ENCODE measurements around the gene C1QBP. TPM values are rescaled to one million over a fixed set of nuclear protein-coding genes. Genes with fewer than 3 reads are reported as not detected.
A peak's percentile ranks its signal among the peaks of the same experiment; 100 is the strongest.

The C1QBP gene, protein sequence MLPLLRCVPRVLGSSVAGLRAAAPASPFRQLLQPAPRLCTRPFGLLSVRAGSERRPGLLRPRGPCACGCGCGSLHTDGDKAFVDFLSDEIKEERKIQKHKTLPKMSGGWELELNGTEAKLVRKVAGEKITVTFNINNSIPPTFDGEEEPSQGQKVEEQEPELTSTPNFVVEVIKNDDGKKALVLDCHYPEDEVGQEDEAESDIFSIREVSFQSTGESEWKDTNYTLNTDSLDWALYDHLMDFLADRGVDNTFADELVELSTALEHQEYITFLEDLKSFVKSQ
- total RNA-seq (100 to 1,000 TPM; 544 to 565 TPM), polyA plus RNA-seq (241 TPM)

DNA sequence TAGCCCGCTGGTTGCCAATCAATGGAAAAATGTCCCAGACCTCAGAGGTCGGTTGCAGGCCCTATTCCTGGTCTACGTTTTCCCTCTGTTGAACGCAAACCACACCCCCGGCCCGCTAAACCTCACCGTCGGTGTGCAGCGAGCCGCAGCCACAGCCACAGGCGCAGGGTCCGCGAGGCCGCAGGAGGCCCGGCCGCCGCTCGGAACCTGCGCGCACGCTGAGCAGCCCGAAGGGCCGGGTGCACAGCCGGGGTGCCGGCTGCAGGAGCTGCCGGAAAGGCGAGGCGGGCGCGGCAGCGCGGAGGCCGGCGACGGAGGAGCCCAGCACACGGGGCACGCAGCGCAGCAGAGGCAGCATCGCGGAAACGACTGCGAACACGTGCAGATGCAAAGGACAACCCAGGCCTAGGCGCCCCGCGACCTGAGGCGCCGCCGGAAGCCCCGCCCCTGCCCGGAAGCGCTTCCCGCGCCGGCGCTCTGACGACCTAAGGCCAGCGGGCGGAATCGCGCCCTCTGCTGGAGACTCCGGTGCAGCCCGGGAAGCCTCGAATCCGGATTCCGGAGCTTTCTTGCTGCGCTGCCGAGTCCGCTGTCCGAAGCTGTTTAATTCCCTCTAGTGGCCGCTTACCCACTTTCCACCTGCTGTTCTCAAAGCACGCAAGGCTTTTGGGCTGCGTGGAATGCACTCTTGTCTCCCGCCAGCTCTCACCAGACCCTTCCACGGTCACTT, at the start of gene C1QBP:
C1QBP (minus strand) TSS at position 440 of the 730 bp plus-strand sequence; CDS start at position 358, 82 bp downstream.
- Histone ChIP-seq H3K9me3 (ENCODE audit: low read length) (no peaks in the 10 kb centered on the region), H3K36me3 (ENCODE audit: insufficient read depth, low read length) (peaks cover 17% of the 10 kb centered on the region), H3K4me3 (ENCODE audit: low read length) (peak within 1 kb of the TSS; percentile 78), H3K4me1 (ENCODE audit: insufficient read depth, low read length) (peaks cover 29% of the 10 kb centered on the region), H3K27ac (ENCODE audit: low read depth, low read length) (peak within 1 kb of the TSS; percentile 72), H3K27me3 (ENCODE audit: insufficient read depth, low read length, poor library complexity, severe bottlenecking) (no peaks in the 10 kb centered on the region)
- peak within 1 kb of the TSS; percentile 76 to 97 (median 94) for H3K27ac Mint-ChIP-seq
- no peaks in the 10 kb centered on the region for H3K9me3 Mint-ChIP-seq
- peaks cover 0 to 49% (median 7%) of the 10 kb centered on the region in 3 donors for H3K36me3 Mint-ChIP-seq
- H3K27me3 Mint-ChIP-seq = no peaks in the 10 kb centered on the region
- H3K4me3 Mint-ChIP-seq = peak within 1 kb of the TSS; percentile 82 to 93 (median 87)
- POLR2A ChIA-PET = interaction anchor here (0.6 to 3.9 kb wide), 5 partner anchors 19 to 247 kb away, joined by 3 to 16 read pairs (median 6); partner anchors contain the start of genes DERL2, DHX33, MIS12 and NUP88
- peak; percentile 88 to 92 (median 89) for DNase-seq
- CTCF ChIA-PET = interaction anchor here (0.6 to 3.7 kb wide), 28 partner anchors 8 to 325 kb away, joined by 3 to 31 read pairs (median 4); partner anchors contain the start of genes DERL2, DHX33, MIS12 and NLRP1
- H3K4me1 Mint-ChIP-seq = peaks cover 33 to 43% (median 37%) of the 10 kb centered on the region in 3 donors

DNA sequence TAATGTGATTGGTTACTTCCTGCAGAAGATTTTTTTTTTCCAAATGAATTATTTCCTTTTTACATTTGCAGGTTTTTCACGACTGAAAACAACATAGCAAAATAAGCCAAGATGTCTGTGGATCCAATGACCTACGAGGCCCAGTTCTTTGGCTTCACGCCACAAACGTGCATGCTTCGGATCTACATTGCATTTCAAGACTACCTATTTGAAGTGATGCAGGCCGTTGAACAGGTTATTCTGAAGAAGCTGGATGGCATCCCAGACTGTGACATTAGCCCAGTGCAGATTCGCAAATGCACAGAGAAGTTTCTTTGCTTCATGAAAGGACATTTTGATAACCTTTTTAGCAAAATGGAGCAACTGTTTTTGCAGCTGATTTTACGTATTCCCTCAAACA, 49.8 kb upstream of the C1QBP start:
- Mint-ChIP-seq H3K4me3 (peak overlapping the region in 3 of 7 donors; percentile 41 to 89 (median 70)), H3K4me1 (peaks cover 30 to 48% (median 44%) of the 10 kb centered on the region in 3 donors), H3K36me3 (peaks cover 3 to 58% (median 9%) of the 10 kb centered on the region in 3 donors), H3K27ac (peak overlapping the region in 3 of 8 donors; percentile 95 to 99 (median 96)), H3K27me3 (peaks cover 0 to 3% of the 10 kb centered on the region in 2 donors), H3K9me3 (no peaks in the 10 kb centered on the region)
- H3K4me3 ChIP-seq (ENCODE audit: low read length) = no peak overlapping the region
- ChIA-PET POLR2A (interaction anchor here (1.6 kb wide), 1 partner anchor 12 kb away, joined by 4 read pairs; a partner anchor contains a TSS), CTCF (no interaction called here)
- peaks cover 29% of the 10 kb centered on the region for H3K4me1 ChIP-seq (ENCODE audit: insufficient read depth, low read length)
- no peak overlapping the region for H3K27ac ChIP-seq (ENCODE audit: low read depth, low read length)
- no peaks in the 10 kb centered on the region for H3K27me3 ChIP-seq (ENCODE audit: insufficient read depth, low read length, poor library complexity, severe bottlenecking)
- H3K9me3 ChIP-seq (ENCODE audit: low read length) = no peaks in the 10 kb centered on the region
- peaks cover 25% of the 10 kb centered on the region for H3K36me3 ChIP-seq (ENCODE audit: insufficient read depth, low read length)
- DNase-seq = no peak

DNA sequence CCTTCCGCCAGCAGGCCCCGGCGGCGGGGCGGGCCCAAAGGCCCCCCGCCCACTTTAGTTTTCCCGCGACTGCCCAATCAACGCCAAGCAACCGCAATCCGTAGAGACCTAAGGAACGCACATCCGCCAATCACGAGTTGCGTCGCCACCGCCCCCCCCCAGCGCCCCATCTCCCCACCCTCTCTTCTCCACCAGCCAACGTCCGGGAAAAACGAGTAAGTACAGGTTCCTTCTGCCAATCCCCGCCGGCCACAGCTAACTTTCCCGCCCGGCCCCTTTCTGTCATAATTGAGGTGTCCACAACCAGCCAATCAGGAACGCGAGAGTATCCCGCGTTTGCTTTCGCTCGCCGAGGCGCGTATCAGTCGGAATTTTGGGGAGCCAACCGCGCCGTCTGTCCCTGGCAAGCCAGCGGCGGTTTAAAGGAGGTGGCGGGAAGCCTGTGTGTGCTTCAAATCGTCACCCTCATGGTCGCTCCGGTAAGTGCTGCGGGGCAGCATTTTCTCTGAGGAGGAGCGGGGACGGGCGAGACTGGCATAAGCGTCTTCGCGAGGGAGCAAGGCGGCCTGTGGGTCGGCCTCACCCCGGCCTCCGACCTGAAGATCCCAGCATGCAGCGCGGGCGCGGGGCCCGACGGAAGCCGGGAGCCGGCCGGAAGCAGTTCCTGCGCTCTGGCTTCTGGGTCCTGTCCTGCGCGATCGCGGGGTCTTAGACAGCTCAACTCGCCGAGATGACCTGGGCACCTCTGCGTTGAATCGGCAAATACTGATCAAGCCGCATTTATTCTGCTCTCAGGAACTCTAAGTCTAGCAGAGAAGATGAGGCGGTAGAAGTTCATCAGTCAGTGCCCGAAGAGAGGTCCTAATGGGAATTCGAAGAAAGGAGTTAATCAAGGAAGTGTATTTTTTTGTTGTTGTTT, 47.5 kb upstream of the C1QBP start, which contains the start of gene MIS12:
MIS12 (plus strand) TSS at position 361 of the 919 bp plus-strand sequence. CDS start 2,297 bp downstream, outside the sequence.
- POLR2A ChIA-PET = interaction anchor here (0.8 to 3.0 kb wide), 6 partner anchors 10 to 67 kb away, joined by 3 to 21 read pairs (median 6); partner anchors contain the start of genes C1QBP, DHX33, NUP88 and RPAIN
- H3K27ac Mint-ChIP-seq = peak within 1 kb of the TSS; percentile 95 to 99 (median 98)
- Histone ChIP-seq H3K4me1 (ENCODE audit: insufficient read depth, low read length) (peaks cover 31% of the 10 kb centered on the region), H3K4me3 (ENCODE audit: low read length) (peak within 1 kb of the TSS; percentile 92), H3K36me3 (ENCODE audit: insufficient read depth, low read length) (peaks cover 39% of the 10 kb centered on the region), H3K27me3 (ENCODE audit: insufficient read depth, low read length, poor library complexity, severe bottlenecking) (no peaks in the 10 kb centered on the region), H3K9me3 (ENCODE audit: low read length) (no peaks in the 10 kb centered on the region), H3K27ac (ENCODE audit: low read depth, low read length) (peak within 1 kb of the TSS; percentile 97)
- H3K4me3 Mint-ChIP-seq = peak within 1 kb of the TSS; percentile 89 to 98 (median 96)
- peaks cover 41 to 68% (median 66%) of the 10 kb centered on the region in 3 donors for H3K4me1 Mint-ChIP-seq
- peak; percentile 97 to 99 (median 98) for DNase-seq
- CTCF ChIA-PET = interaction anchor here (1.6 to 3.1 kb wide), 3 partner anchors 15 to 48 kb away, joined by 5 to 10 read pairs (median 7); partner anchors contain the start of gene C1QBP
- peaks cover 3 to 80% (median 13%) of the 10 kb centered on the region in 3 donors for H3K36me3 Mint-ChIP-seq
- peaks cover 0 to 3% of the 10 kb centered on the region in 2 donors for H3K27me3 Mint-ChIP-seq
- no peaks in the 10 kb centered on the region for H3K9me3 Mint-ChIP-seq

DNA sequence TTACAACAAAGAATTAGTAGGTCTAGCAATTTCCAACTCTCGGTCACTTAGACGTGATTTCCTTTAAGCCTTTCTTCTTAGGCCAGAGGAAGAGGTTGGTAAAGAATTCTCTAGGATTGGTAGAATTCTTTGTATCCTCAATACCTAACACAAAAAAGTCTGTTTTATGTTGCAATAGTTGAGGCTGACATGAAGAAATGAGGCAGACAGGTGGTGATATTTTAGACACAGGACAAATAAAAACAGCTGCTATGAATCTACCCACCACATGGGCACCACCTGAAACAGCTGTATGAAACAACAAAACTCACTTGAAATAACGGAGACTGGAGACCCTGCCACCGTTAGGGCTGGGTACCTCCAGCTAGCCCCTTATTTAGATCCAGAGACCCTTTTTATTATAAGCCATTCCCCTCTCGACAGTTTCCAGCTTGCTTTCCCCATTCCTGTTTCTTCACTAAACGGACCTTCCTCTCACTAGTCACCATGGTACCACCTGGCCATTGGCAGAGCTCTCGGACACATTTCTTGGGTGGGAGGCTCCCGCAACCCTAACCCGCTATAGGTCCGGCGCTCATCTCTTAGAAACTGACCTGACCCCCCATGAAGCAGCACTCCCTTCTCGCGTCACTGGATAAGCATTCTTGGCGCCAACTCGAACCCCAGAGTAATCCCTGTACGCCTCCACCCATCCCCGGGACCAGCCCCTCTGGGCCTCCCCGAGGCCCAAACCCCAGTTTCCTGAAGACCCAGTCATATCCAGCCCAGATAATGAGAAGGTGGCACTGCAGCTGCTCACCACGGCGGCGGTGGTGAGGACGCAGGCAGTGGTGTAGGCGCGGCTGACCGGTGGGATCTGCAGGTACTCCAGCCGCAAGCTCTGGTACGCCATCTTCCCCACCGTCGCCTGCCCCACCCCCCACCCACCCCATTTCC, 46.6 kb upstream of the C1QBP start, which contains the start of gene DERL2:
DERL2 (minus strand) TSS at position 909 of the 936 bp plus-strand sequence; CDS start at position 892, 17 bp downstream.
- Histone ChIP-seq H3K27ac (ENCODE audit: low read depth, low read length) (peak within 1 kb of the TSS; percentile 97), H3K36me3 (ENCODE audit: insufficient read depth, low read length) (peaks cover 48% of the 10 kb centered on the region), H3K9me3 (ENCODE audit: low read length) (no peaks in the 10 kb centered on the region), H3K27me3 (ENCODE audit: insufficient read depth, low read length, poor library complexity, severe bottlenecking) (no peaks in the 10 kb centered on the region), H3K4me1 (ENCODE audit: insufficient read depth, low read length) (peaks cover 31% of the 10 kb centered on the region), H3K4me3 (ENCODE audit: low read length) (peak within 1 kb of the TSS; percentile 92)
- H3K4me3 Mint-ChIP-seq = peak within 1 kb of the TSS; percentile 89 to 98 (median 96)
- H3K36me3 Mint-ChIP-seq = peaks cover 3 to 87% (median 13%) of the 10 kb centered on the region in 3 donors
- H3K27me3 Mint-ChIP-seq = peaks cover 0 to 3% of the 10 kb centered on the region in 2 donors
- ChIA-PET POLR2A (interaction anchor here (0.6 to 3.0 kb wide), 6 partner anchors 11 to 64 kb away, joined by 3 to 21 read pairs (median 6); partner anchors contain the start of genes C1QBP and DHX33), CTCF (interaction anchor here (0.8 to 3.1 kb wide), 7 partner anchors 14 to 236 kb away, joined by 3 to 10 read pairs (median 4); partner anchors contain the start of gene C1QBP)
- H3K4me1 Mint-ChIP-seq = peaks cover 44 to 74% (median 73%) of the 10 kb centered on the region in 3 donors
- DNase-seq = peak in 1 of 5 donors; percentile 2
- no peaks in the 10 kb centered on the region for H3K9me3 Mint-ChIP-seq
- H3K27ac Mint-ChIP-seq = peak within 1 kb of the TSS; percentile 95 to 99 (median 98)

DNA sequence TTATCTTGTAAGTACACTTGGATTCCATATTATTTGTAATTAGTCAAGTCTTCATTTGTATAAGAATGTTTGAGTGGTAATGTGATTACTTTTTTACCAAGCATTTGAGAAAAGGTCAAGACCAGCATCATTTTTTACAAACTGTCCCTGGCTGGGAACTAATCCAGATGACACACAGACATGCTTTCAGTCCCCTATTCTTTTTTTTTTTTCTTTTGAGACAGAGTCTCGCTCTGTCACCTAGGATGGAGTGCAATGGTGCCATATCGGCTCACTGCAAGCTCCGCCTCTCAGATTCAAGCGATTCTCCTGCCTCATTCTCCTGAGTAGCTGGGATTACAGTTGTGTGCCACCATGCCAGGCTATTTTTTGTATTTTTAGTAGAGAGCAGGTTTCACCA, 42.5 kb upstream of the C1QBP start:
- H3K36me3 ChIP-seq (ENCODE audit: insufficient read depth, low read length) = peaks cover 70% of the 10 kb centered on the region
- peaks cover 17% of the 10 kb centered on the region for H3K4me1 ChIP-seq (ENCODE audit: insufficient read depth, low read length)
- no peaks in the 10 kb centered on the region for H3K9me3 ChIP-seq (ENCODE audit: low read length)
- Mint-ChIP-seq H3K4me3 (no peak overlapping the region), H3K27ac (peak overlapping the region in 2 of 8 donors; percentile 62 to 84), H3K9me3 (no peaks in the 10 kb centered on the region), H3K27me3 (peaks cover 0 to 2% of the 10 kb centered on the region in 2 donors), H3K36me3 (peaks cover 14 to 93% (median 20%) of the 10 kb centered on the region in 3 donors), H3K4me1 (peaks cover 40 to 81% (median 59%) of the 10 kb centered on the region in 3 donors)
- no peak for DNase-seq
- H3K4me3 ChIP-seq (ENCODE audit: low read length) = no peak overlapping the region
- ChIA-PET CTCF (interaction anchor here (1.2 to 1.5 kb wide), 2 partner anchors 42 to 60 kb away, joined by 3 read pairs; partner anchors contain the start of gene C1QBP), POLR2A (no interaction called here)
- H3K27ac ChIP-seq (ENCODE audit: low read depth, low read length) = no peak overlapping the region
- H3K27me3 ChIP-seq (ENCODE audit: insufficient read depth, low read length, poor library complexity, severe bottlenecking) = no peaks in the 10 kb centered on the region

DNA sequence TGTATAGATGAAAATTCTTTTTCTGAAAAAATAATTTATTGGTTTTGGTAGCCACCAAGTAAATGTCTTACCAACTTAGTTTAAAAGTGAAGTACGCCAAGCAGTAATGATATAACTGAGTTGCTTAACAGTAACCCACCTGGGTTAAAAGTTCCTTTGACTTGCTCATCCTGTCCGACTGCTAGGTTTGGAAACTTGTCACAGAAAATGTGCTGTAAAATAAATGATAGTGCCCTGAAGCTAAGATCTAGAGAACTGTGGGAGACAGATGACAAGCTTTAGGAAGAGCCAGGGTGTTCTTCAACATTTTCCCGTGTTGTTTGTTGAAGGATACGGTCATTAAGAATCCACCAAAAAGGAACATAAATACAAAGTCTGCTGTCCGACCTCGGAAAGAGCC, 42.0 kb upstream of the C1QBP start:
- CTCF ChIA-PET = interaction anchor here (1.2 to 1.5 kb wide), 2 partner anchors 42 to 60 kb away, joined by 3 read pairs; partner anchors contain the start of gene C1QBP
- no peaks in the 10 kb centered on the region for H3K27me3 Mint-ChIP-seq
- no peak for DNase-seq
- peaks cover 39 to 78% (median 59%) of the 10 kb centered on the region in 3 donors for H3K4me1 Mint-ChIP-seq
- peak overlapping the region in 3 of 8 donors; percentile 7 to 37 (median 24) for H3K27ac Mint-ChIP-seq
- H3K9me3 Mint-ChIP-seq = no peaks in the 10 kb centered on the region
- no peaks in the 10 kb centered on the region for H3K9me3 ChIP-seq (ENCODE audit: low read length)
- no peak overlapping the region for H3K4me3 ChIP-seq (ENCODE audit: low read length)
- peaks cover 17% of the 10 kb centered on the region for H3K4me1 ChIP-seq (ENCODE audit: insufficient read depth, low read length)
- H3K4me3 Mint-ChIP-seq = no peak overlapping the region
- H3K36me3 Mint-ChIP-seq = peaks cover 14 to 95% (median 22%) of the 10 kb centered on the region in 3 donors
- peaks cover 70% of the 10 kb centered on the region for H3K36me3 ChIP-seq (ENCODE audit: insufficient read depth, low read length)
- POLR2A ChIA-PET = no interaction called here
- H3K27me3 ChIP-seq (ENCODE audit: insufficient read depth, low read length, poor library complexity, severe bottlenecking) = no peaks in the 10 kb centered on the region
- no peak overlapping the region for H3K27ac ChIP-seq (ENCODE audit: low read depth, low read length)

All from CD8-positive, alpha-beta memory T cell (primary cell).